K562 (cell line): Measurements from ENCODE around the gene ESR2. TPM values are rescaled to one million over a fixed set of nuclear protein-coding genes. Genes with fewer than 3 reads are reported as not detected.

Experiments
- KDM1A ChIP-seq, 2 experiments: fragments of 450-650 bp; IDR thresholded peaks; 2 replicates each; pipeline ENCODE4 v1.6.1; 2016; ENCODE audit warnings: mild to moderate bottlenecking in 2 of 2
- MCM7 ChIP-seq, 2 experiments: fragments of 450-650 bp; IDR thresholded peaks; 2 replicates each; pipeline ENCODE4 v1.6.1; 2016 to 2018
- MGA ChIP-seq: fragments of 450-650 bp; IDR thresholded peaks from 2 replicates; pipeline ENCODE4 v1.6.1; 2016; ENCODE audit warnings: mild to moderate bottlenecking, moderate library complexity
- NELFE ChIP-seq: IDR thresholded peaks from 2 replicates; pipeline ENCODE4 v1.6.1; 2011; ENCODE audit warnings: mild to moderate bottlenecking; ENCODE audit not compliant: insufficient read depth, insufficient read length
- PHF20 ChIP-seq: fragments of 450-650 bp; IDR thresholded peaks from 2 replicates; pipeline ENCODE4 v1.6.1; 2018; ENCODE audit not compliant: partially characterized antibody
- PRPF4 ChIP-seq: fragments of 200-400 bp; formaldehyde crosslinking; IDR thresholded peaks from one replicate; pipeline ENCODE4 v1.6.1; 2017; ENCODE audit warnings: low read length, low read depth, mild to moderate bottlenecking; ENCODE audit not compliant: insufficient read depth, poor library complexity, severe bottlenecking
- SAFB2 ChIP-seq: fragments of 200-400 bp; formaldehyde crosslinking; IDR thresholded peaks from 2 replicates; pipeline ENCODE4 v1.6.1; 2018; ENCODE audit warnings: borderline replicate concordance, low read length, low read depth, moderate library complexity; ENCODE audit not compliant: severe bottlenecking
- SIN3B ChIP-seq: fragments of 450-650 bp; IDR thresholded peaks from 2 replicates; pipeline ENCODE4 v1.6.1; 2017; ENCODE audit warnings: low read depth, mild to moderate bottlenecking, moderate library complexity
- ZBTB8A ChIP-seq: fragments of 450-650 bp; IDR thresholded peaks from 2 replicates; pipeline ENCODE4 v1.6.1; 2018; ENCODE audit warnings: mild to moderate bottlenecking, moderate library complexity; ENCODE audit not compliant: partially characterized antibody
- ZNF253 ChIP-seq: fragments of 250-450 bp; sonication (Bioruptor Pico); conservative IDR thresholded peaks from 2 replicates; pipeline ENCODE4 v1.6.1; 2021; ENCODE audit warnings: mild to moderate bottlenecking
- ZNF263 ChIP-seq: sonication (generic); formaldehyde crosslinking; IDR thresholded peaks from 2 replicates; pipeline ENCODE4 v1.8.0; 2022; ENCODE audit warnings: mild to moderate bottlenecking, missing genetic modification reagents, borderline replicate concordance
- ZNF609 ChIP-seq: sonication (generic); formaldehyde crosslinking; IDR thresholded peaks from 2 replicates; pipeline ENCODE4 v1.8.1; 2023; ENCODE audit warnings: missing genetic modification reagents, mild to moderate bottlenecking, borderline replicate concordance
- polyA plus RNA-seq, 8 experiments: library from polyadenylated mRNA; depleted of rRNA in 4 of 8; stranded (reverse) in 5 of 8; unstranded in 3 of 8; fragments of >200 nt; fragmentation: Nextera tagmentation in 2 of 8; fragmentation: Illumina TruSeq in 1 of 8; extraction: Ambion mirVana in 2 of 8; extraction: Trizol in 1 of 8; gene quantifications; 2 replicates each; pipeline versions ENCODE4 v1.2.1 to v1.2.3, GENCODE V29; 2011 to 2014; ENCODE audit warnings: inconsistent platforms in 1 of 8, missing spikeins in 1 of 8
- total RNA-seq, 7 experiments: library from RNA; depleted of rRNA in 6 of 7; stranded (reverse); fragments of >200 nt in 6 of 7; fragmentation: Illumina TruSeq in 2 of 7; extraction: Trizol in 2 of 7; gene quantifications; 2 replicates each; pipeline versions ENCODE4 v1.2.1 to v1.2.3, GENCODE V29; 2011 to 2021; ENCODE audit warnings: low replicate concordance in 1 of 7

The ESR2 gene
- total and polyA plus RNA-seq, 9 of the 15 experiments (the other 6 are each of a cell fraction or from before 2014, with no cell fraction given): 0.07 to 3.8 (median 2.0) TPM

DNA sequence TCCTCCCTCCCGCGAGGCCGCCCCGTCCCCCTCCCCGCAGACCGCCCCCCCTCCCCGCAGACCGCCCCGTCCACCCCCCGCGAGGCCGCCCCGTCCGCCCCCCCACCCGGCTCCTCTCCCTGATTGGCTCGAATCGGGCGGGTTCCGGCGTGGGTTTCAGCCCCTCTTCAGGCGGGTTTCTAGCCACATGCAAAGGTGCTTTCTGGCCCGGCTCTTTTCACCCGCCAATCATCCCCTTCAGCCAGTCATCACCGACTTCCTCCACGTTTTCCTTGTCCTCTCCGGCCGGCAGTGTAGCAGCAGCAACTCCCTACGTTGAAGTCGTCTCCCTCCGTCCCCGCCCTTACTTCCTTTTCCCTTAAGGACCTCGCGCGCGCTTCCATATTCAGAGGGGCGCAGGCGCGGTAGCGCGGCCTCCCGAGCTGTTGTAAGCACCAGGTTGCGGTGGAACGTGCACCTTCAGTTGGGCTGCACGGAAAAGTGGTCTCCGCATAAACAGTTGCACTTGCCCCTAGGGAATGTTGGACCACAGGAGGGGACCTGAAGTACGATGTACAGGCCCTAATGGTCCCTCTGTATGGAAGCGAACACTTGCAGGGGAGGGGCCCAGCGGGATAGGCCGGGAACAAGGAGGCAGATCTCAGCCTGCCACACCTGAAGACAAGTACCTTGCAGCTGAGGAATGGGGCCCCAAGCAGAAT lies 44.6 kb upstream of the ESR2 start (continued):
- TF ChIP-seq ZNF609 (CRISPR knock-in tag) (no peak), ZNF253 (CRISPR knock-in tag) (no peak), NELFE (no peak), PRPF4 (no peak), ZBTB8A (no peak), SIN3B (no peak), PHF20 (peak; percentile 60), ZNF263 (CRISPR knock-in tag) (no peak), MCM7 (IDR thresholded peaks at IDR 0.05) (no peak), MGA (peak; percentile 82), SAFB2 (no peak), KDM1A (IDR thresholded peaks at IDR 0.05) (no peak)
